Measurements from ENCODE around the gene AGTR1.

Gene AGTR1

GRCh38 chr3:148680289-148680688, 17.4 kb upstream of the AGTR1 start:
- DNase-seq (ENCODE audit: low read depth) = no peak
- no peak overlapping the region for H3K4me3 ChIP-seq (ENCODE audit: low read depth, low read length)
- TF ChIP-seq MYC (IDR thresholded peaks at IDR 0.05; ENCODE audit: low read depth, low read length) (no peak), MAX (IDR thresholded peaks at IDR 0.05; ENCODE audit: low read depth, low read length) (no peak), POLR2A (IDR thresholded peaks at IDR 0.05; ENCODE audit: extremely low read depth, insufficient read length) (no peak), CTCF (IDR thresholded peaks at IDR 0.05; ENCODE audit: low read depth, low read length) (no peak)

- no peak for DNase-seq (ENCODE audit: low read depth)
- H3K4me3 ChIP-seq (ENCODE audit: low read depth, low read length) = no peak overlapping the region
- TF ChIP-seq POLR2A (IDR thresholded peaks at IDR 0.05; ENCODE audit: extremely low read depth, insufficient read length) = no peak
- no peak for TF ChIP-seq CTCF (IDR thresholded peaks at IDR 0.05; ENCODE audit: low read depth, low read length)
- no peak for TF ChIP-seq MAX (IDR thresholded peaks at IDR 0.05; ENCODE audit: low read depth, low read length)
- no peak for TF ChIP-seq MYC (IDR thresholded peaks at IDR 0.05; ENCODE audit: low read depth, low read length)
Observed at GRCh38 chr3:148681080-148681479, 16.6 kb upstream of the AGTR1 start.

- H3K4me3 ChIP-seq (ENCODE audit: low read depth, low read length) = no peak overlapping the region
- TF ChIP-seq MYC (IDR thresholded peaks at IDR 0.05; ENCODE audit: low read depth, low read length) = no peak
- TF ChIP-seq CTCF (IDR thresholded peaks at IDR 0.05; ENCODE audit: low read depth, low read length) = no peak
- no peak for TF ChIP-seq POLR2A (IDR thresholded peaks at IDR 0.05; ENCODE audit: extremely low read depth, insufficient read length)
- no peak for DNase-seq (ENCODE audit: low read depth)
Observed at GRCh38 chr3:148682997-148683396, 14.7 kb upstream of the AGTR1 start.

GRCh38 chr3:148694116-148694515, 3.6 kb upstream of the AGTR1 start:
- no peak overlapping the region for H3K4me3 ChIP-seq (ENCODE audit: low read depth, low read length)
- TF ChIP-seq CTCF (IDR thresholded peaks at IDR 0.05; ENCODE audit: low read depth, low read length) = no peak
- no peak for TF ChIP-seq POLR2A (IDR thresholded peaks at IDR 0.05; ENCODE audit: extremely low read depth, insufficient read length)
- TF ChIP-seq MYC (IDR thresholded peaks at IDR 0.05; ENCODE audit: low read depth, low read length) = no peak
- TF ChIP-seq MAX (IDR thresholded peaks at IDR 0.05; ENCODE audit: low read depth, low read length) = no peak
- DNase-seq (ENCODE audit: low read depth) = no peak

GRCh38 chr3:148698190-148698810, 597 bp downstream of the AGTR1 start:
- H3K4me3 ChIP-seq (ENCODE audit: low read depth, low read length) = no peak overlapping the region
- no peak for TF ChIP-seq MYC (IDR thresholded peaks at IDR 0.05; ENCODE audit: low read depth, low read length)
- no peak for TF ChIP-seq MAX (IDR thresholded peaks at IDR 0.05; ENCODE audit: low read depth, low read length)
- TF ChIP-seq CTCF (IDR thresholded peaks at IDR 0.05; ENCODE audit: low read depth, low read length) = no peak
- TF ChIP-seq POLR2A (IDR thresholded peaks at IDR 0.05; ENCODE audit: extremely low read depth, insufficient read length) = no peak
- DNase-seq (ENCODE audit: low read depth) = no peak

- no peak overlapping the region for H3K4me3 ChIP-seq (ENCODE audit: low read depth, low read length)
- TF ChIP-seq MAX (IDR thresholded peaks at IDR 0.05; ENCODE audit: low read depth, low read length) (no peak), CTCF (IDR thresholded peaks at IDR 0.05; ENCODE audit: low read depth, low read length) (no peak), MYC (IDR thresholded peaks at IDR 0.05; ENCODE audit: low read depth, low read length) (no peak), POLR2A (IDR thresholded peaks at IDR 0.05; ENCODE audit: extremely low read depth, insufficient read length) (no peak)
- no peak for DNase-seq (ENCODE audit: low read depth)
Observed at GRCh38 chr3:148705314-148705713, 7.6 kb downstream of the AGTR1 start.
